ENCODE data around the gene CAMKMT.

The CAMKMT gene

GRCh38 chr2:44787663-44788062 is 425.9 kb downstream of the CAMKMT start:
- no peak overlapping the region for H3K4me3 ChIP-seq (ENCODE audit: low read depth, low read length)

GRCh38 chr2:44789446-44789845 is 427.7 kb downstream of the CAMKMT start:
- H3K4me3 ChIP-seq (ENCODE audit: low read depth, low read length), result no peak overlapping the region

GRCh38 chr2:44789971-44790721 is 428.4 kb downstream of the CAMKMT start:
- no peak overlapping the region for H3K4me3 ChIP-seq (ENCODE audit: low read depth, low read length)

GRCh38 chr2:44793322-44793870 is 431.6 kb downstream of the CAMKMT start:
- no peak overlapping the region for H3K4me3 ChIP-seq (ENCODE audit: low read depth, low read length)

- H3K4me3 ChIP-seq (ENCODE audit: low read depth, low read length), result no peak overlapping the region
These were observed 435.0 kb downstream of the CAMKMT start for GRCh38 chr2:44796771-44797170.

GRCh38 chr2:44798139-44798659 is 436.5 kb downstream of the CAMKMT start:
- no peak overlapping the region for H3K4me3 ChIP-seq (ENCODE audit: low read depth, low read length)

GRCh38 chr2:44799105-44799504 is 437.4 kb downstream of the CAMKMT start:
- H3K4me3 ChIP-seq (ENCODE audit: low read depth, low read length), result no peak overlapping the region

GRCh38 chr2:44799754-44800153 is 438.0 kb downstream of the CAMKMT start:
- H3K4me3 ChIP-seq (ENCODE audit: low read depth, low read length), result no peak overlapping the region

- peak overlapping the region; percentile 10 for H3K4me3 ChIP-seq (ENCODE audit: low read depth, low read length)
These were observed 439.6 kb downstream of the CAMKMT start for GRCh38 chr2:44801289-44801840.

GRCh38 chr2:44801841-44802776 is 440.4 kb downstream of the CAMKMT start:
- H3K4me3 ChIP-seq (ENCODE audit: low read depth, low read length), result peak overlapping the region; percentile 31

- H3K4me3 ChIP-seq (ENCODE audit: low read depth, low read length), result peak overlapping the region; percentile 31
These were observed 441.2 kb downstream of the CAMKMT start for GRCh38 chr2:44802777-44803424.

GRCh38 chr2:44804406-44805265 is 442.9 kb downstream of the CAMKMT start:
- H3K4me3 ChIP-seq (ENCODE audit: low read depth, low read length), result no peak overlapping the region

- H3K4me3 ChIP-seq (ENCODE audit: low read depth, low read length), result no peak overlapping the region
These were observed 443.9 kb downstream of the CAMKMT start for GRCh38 chr2:44805401-44806235.

- no peak overlapping the region for H3K4me3 ChIP-seq (ENCODE audit: low read depth, low read length)
These were observed 445.7 kb downstream of the CAMKMT start for GRCh38 chr2:44807201-44808025.

- no peak overlapping the region for H3K4me3 ChIP-seq (ENCODE audit: low read depth, low read length)
These were observed 449.3 kb downstream of the CAMKMT start for GRCh38 chr2:44810892-44811530.

- H3K4me3 ChIP-seq (ENCODE audit: low read depth, low read length), result no peak overlapping the region
These were observed 451.4 kb downstream of the CAMKMT start for GRCh38 chr2:44813165-44813564.

GRCh38 chr2:44813658-44814057 is 451.9 kb downstream of the CAMKMT start:
- no peak overlapping the region for H3K4me3 ChIP-seq (ENCODE audit: low read depth, low read length)
